Middle frontal gyrus (tissue), 1 donor: Measurements from ENCODE around the gene MN1.

ENCODE experiments used
- DNase-seq: peaks from one replicate; pipeline ENCODE4 v3.0.0-alpha.2; 2015; ENCODE audit warnings: low spot score; ENCODE audit errors: extremely low spot score

The MN1 gene

DNA sequence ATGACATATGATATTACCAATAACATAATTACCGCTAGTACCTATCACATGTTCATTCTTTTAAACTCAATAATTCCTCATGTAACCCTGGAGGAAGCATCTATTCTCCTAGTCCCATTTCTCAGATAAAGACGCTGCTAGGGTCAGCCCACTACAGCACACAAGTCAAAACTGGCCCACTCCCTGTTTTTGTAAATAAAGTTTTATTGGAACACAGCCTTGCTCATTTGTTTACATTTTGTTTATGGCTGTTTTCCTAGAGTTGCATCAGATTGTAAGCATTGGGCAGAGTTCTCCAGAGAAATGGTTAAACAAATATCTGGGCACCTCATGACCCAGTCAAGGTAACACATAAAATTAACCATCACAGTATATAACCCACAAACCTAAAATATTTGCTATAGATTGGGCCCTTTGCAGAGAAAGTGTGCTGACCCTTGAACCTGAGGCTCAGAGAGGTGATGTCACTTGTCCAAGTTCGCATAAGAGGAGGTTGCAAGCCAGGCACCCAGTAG is 36.8 kb downstream of the MN1 start:
- DNase-seq = no peak

DNA sequence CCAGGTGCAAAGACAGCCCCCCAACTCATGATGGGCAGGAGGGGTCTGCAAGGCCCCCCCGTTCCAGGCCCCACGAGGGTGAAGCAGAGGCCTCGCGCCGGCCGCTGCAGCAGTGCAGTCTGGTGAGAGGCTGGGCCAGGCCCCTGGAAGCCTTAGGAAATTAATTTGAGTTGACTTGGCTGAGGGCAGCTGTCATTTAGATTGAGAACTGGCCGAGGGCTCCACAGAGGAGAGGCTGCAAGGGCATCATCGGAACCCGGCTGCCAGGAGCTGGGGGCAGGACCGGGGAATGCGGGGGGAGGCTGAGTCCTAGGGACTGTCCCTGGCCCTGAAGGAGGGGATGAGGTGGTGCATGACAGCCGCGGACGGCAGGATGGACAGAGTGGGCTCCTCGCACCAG is 39.9 kb downstream of the MN1 start:
- no peak for DNase-seq

DNA sequence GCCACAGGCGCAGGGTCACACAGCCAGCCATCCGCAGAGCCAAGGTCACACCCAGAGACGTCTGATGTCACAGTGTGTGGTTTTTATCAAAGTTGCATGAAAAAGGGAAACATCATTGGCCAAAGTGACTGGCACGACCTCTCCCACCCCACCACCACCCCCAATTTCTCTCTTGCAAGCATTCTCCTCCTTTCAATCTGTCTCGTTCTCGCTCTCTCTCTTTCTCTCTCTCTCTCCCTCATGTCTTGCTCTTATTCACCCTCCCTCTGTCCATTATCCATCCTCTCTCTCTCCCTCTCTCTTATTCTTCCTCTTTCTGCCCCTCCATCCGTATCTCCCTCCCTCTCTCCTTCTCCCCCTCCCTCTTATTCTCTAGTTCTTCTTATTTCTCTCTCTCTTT is 40.6 kb downstream of the MN1 start:
- DNase-seq = no peak

DNA sequence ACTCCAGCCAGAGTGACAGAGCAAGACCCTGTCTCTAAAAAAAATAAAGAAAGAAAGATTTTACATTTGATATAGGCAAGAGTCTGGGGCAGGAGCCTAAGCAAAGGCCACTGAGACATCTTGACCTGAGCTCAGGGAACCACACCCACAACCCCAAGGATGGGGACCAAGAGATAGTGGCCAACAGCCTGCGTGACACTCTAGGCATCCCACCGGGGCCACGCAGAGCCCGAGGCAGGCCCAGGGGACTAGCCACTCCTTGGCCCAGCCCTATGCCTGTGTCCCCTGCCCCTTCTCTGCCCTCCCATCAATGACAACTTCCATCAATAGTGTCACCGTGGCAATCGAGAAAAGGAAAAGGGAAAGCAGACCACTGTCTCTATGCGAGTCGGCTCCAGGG is 41.1 kb downstream of the MN1 start:
- DNase-seq = no peak

DNA sequence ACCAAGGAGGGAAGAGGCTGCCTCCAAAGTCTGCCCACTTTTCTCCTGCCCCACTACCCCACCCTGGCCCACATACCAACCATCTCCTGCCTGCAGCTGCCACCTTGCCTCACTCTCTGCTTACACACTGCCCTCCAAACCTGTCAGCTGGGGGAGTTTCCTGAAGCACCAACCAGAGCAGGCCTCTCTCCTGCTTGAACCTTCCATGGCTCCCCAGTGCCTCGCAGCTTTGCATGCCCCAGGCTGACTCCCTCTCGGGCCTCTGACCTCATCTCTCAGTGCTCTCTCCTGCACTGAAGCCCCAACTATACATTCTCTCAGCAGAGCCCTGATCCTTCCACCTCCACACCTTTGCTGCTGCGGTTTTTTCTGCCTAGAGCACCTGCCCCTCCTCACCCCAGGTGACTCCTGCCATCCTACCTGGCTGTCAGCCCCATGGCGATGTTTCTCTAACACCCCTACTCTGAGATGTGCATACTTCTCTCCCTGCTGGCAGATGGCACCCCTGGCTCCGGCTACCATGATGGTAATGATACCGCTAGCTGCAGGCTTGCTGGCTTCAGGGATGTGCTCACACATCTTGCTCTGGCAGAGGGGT is 43.5 kb downstream of the MN1 start:
- DNase-seq = no peak

DNA sequence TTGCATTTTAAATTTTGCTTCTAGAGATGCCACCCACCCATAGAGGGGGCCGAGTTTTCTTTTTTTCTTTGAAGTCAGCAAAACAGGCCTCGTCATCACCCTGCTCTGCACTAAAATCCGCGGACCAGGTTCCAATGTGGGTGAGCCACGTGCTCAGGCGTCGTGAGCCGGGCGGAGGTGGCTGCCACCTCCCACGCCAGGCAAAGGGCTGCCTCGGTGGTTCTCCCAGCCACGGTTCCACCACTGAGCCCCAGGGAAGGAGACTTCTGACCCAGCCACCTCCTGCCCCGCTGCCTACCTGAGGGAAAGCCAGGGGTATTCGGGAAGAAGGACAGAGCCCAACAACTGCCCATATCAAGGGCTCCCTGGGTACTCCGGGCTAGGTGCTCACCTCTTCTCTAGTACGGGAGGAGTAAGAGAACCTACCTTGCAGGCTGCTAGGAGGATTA is 45.3 kb downstream of the MN1 start:
- no peak for DNase-seq

DNA sequence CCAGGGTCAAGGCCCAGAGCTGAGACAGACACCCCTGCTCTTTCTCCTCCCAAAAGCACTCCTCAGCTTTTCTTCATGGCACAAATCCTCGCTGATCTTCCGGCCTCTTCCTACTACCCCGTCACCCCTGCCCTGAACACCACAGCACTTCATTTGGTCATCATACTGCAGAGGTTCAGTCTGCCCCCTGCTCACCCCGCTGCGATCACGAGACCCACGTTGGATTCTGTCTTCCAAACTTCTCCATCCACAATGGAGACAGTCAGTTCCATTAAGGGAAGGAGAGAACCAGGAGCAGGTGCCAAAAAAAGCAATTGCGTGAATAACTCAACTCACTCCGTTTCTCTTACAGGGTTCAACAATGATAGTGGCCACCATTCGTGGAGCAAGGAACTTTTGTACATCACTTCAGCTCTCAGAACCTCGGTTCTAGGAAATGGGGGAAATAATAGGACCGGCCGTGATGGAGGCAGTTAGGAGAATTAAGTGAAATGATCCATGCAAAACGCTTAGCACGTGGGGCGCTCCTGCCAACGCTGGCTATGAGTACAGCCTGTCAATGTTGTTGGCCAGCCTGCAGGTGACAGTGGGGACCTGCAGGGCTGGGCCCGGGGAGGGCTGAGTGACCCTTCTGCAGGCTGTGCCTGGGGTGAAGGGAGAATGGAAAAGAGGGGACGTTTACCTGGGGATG is 45.9 kb downstream of the MN1 start:
- DNase-seq = no peak

DNA sequence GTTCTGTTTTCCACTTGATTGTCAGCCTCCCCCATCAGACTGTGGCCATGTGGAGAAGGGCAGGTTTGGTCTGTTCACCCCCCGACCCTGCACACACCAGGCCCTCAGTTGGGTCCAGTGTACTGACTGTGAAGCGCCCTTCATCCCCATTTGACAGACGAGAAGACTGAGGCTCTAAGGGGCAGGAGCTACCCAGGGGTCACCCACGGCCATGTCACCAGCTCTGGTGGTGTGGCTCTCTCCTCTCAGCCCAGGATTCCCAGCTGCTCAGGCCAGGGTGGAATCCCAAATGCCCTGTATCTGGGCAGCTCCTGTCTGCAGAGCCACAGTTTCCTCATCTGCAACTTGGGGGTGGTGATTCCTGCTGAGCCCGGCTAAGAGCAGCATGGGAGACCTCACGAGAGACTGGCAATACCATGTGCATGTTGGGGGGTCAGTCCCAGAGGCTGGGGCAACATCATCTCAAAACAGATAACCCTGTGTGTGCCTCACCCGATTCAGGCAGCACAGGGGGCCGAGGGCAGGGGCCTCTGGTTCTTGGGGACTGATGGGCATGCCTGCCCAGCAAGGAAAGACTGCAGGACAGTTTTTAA is 46.6 kb downstream of the MN1 start:
- no peak for DNase-seq

DNA sequence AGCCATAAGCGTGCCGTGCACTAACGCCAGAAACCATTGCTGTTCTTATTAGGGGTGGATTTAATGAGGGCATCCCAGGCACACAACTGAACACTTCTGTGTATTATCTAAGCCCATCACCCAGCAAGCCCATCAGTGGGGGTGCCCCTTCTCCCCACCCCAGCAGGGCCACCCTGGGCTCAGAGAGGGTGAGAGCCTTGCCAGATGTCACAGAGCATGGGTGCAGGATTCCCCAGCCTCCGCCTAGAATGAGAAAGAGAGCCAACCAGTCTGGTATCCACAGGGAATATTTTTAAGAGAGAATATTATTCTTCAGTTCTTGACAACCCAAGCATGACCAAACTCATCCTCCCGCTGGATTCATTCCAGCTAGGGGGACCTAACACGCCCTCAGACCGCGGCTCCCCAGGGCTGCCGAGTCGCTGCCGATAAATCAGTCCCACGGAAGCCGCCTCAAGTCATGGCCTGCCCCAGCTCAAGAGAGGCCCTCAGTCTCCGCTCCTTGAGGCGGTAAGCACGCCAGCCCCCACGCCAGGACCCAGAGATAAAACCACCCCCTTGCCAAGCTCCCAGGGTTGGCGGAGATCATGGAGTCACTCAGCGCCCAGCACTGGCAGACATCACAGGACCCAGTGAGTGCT is 47.2 kb downstream of the MN1 start:
- no peak for DNase-seq

DNA sequence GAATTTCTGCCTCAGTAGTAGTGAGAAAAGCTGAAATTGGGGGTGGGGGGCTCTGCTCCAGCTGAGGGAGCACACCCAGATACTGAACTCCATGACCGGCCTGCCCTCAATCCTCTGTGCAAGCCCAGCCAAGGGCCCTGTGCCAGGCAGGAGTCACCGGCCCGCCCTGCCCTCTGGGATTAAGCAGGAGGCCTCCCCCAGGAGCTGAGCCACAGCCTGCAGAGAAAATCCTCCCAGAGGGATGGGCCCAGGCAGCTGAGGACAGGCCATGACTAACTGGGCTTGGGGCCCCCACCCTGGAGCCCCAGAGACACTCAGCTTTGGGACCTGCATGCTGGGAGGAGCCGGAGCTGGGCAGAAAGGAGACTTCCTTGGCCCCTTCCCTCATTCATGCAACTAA is 48.8 kb downstream of the MN1 start:
- no peak for DNase-seq

DNA sequence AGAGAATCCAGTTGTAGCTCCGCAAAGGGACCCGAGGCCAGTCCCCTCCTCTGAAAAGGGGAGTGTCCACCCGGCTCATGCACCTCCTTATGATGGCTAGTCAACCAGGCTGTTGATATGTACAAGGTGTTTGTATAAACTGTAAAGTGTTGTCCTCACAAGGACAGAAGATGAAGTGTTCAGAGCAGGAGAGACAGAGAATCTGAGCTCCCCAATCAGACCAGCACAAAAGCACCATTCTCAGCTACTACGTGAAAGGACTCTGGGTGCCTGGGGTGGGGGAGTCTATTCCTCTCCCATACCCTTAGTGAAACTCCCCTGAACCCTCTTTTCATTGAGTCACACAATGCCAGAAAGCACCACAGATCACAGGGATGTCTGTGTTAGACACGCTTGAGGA is 49.4 kb downstream of the MN1 start:
- DNase-seq = no peak

DNA sequence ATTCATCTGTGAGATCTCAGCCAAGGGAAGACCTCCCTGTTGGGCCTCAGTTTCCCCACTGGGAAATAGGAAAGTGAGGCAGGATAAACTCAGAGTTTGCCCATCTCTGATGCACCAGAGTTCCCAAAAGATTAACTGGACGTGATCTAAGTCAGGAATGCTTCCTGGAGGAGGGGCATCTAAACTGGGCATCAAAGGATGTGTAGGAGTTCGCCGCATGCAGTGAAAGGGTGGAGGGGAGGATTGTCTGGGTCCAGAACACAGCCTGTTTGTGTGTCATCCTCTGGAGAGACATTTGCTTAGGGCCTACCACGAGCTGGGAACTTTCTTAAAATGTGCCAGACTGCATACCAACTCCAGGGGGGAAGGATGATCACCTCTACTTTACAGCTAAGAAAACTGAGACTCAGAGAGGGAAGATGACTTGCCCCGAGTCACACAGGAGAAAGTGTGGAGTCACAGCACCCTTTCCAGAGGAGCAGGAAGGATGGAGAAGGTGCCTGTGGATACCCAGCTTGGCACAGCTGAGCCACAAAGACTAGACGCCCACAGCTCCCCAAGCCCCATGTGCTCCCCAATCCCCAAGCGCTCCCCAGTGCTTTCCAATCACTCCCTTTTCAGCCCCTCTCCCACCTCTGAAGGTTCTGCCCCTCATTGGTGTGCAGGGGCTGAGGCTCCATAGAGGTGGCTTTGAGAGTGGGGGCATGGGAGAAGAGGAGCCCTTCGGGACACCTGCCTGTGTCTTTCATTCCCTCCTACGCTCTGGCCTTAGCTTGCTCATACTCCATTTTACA is 50.1 kb downstream of the MN1 start:
- DNase-seq = no peak

DNA sequence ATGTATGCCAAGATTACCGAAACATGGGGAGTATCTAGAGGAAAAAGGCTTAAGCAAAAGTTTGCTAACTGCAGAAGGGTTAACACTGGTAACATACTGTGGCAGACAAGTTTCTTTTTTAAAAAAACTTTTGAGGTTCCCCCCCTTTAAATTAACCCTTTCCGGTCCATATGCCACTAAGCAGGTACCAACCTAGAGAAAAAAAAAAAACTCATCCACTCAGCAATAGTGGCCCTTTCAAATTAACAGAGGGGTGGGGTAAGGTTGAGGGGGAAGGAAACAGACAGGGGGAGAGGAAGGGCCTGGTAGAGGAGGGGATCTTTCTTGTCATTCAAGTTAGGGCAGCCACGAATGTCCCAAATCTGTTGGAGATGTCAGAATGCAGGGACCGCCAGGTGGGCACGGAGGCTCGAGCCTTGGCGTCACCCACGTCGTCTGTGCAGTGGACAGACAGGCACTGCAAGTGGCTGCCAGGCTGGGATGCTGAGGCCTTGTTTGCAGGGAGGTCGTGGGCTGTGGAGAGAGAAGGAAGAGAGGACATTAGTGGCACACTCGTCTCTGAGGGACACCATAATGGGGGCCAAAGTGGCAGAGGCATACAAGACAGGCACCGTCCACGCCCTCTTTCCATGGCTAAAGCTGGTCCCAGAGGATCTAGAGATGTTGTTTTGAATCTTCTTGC is 50.8 kb downstream of the MN1 start:
- DNase-seq = no peak

DNA sequence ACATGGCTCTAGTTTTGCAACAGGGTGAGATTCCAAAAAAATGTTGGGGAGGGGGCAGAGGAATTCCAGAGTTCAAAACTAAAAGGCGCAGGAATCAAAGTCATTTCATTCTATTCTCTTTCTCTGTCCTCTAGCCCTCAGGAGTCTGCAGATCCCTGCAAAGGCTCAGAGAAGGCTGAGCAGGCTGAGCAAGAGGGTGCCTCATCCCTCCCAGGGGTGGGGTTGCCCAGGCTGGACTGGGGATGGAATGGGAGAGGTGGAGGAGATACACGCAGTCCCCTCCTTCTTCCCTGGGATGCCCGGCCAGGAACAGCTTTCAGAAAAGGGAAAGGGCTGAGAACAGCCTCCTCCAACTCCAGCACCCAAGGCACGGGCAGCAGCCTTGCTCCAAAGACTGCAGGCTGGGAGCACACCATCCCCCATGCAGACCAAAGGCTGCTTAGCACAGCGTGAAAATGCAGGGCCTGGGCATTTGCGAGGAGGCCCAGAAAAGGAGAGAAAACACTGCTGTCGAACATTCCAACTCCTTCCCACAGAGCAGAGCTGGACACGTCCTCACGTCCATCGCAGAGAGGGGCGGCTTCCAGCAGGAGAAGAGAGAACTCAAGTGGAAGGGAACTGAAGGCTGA is 51.8 kb downstream of the MN1 start:
- no peak for DNase-seq

DNA sequence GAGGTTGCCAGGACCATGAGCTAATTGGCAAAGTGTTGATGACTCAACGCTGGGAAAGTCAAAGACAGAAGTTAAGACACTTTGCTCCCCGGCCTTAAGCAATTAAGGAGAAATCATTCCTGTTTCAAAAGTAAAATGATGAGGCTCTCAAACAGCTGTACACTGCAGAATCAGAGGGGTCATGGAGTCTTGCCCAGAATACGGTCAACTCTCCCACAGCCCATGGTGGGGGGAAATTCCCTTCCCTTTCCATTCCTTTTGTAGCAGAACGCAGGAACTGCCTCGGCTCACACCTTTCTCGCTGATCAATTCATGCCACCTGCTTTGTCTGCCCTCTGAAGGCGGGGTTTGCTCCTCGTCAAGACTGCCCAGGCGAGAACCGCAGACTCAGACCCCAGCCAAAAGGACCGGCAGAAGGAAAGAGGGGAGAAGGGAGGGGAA is 52.8 kb downstream of the MN1 start:
- no peak for DNase-seq

DNA sequence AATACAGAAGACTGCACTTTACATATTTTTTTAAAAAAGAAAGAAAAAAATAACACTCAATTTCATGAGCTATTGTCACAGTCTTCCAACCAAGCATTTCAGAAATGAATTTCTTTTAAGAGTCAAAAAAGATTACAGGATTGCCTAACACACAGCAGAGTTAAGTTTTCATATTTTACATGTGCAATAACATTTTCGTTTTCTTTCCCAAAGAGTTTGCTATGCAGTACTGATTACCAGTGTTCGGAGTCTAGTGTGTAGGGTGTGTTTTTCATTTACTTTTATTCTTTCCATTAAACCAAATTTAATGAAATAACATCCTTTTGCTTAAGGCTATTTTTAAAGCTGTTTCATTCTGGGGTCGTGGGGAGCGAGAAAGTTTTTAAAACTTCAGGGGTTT is 53.2 kb downstream of the MN1 start:
- no peak for DNase-seq

DNA sequence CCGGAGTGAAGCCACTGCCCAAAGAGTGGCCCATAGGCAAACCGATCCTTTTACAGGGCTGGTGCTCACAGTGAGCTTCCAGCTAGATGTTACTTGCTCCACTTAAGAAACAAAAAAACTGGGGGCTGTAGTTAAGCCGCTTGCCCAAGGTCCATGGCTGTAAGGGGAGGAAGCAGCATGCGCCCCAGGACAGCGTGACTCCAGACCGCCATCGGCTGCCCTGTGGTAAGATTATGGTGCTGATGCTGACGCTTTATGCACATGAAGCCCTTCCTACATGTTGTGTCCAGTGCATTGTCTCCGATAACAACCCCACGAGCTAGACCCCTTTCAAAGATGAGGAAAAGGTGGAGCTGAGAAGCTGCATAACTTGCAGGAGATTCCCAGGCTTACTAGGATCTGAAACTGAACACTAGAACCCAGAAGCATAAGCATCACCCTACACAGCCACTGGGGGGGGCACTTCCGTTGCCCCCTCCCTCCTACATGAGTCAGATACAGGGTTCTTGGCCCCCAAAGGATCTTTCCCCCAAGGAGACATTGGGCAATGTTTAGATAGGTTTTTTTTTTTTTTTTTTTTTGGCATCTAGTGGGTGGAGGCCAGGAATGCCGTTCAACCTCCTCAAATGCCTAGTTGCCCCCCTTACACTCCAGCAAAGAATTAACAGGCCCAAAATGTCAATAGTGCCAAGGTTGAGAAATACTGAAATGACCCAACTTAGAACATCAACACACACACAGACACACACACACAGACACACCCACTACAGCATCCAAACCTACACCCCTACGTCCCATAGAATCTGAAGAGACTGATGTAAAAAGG is 53.9 kb downstream of the MN1 start:
- DNase-seq = no peak

DNA sequence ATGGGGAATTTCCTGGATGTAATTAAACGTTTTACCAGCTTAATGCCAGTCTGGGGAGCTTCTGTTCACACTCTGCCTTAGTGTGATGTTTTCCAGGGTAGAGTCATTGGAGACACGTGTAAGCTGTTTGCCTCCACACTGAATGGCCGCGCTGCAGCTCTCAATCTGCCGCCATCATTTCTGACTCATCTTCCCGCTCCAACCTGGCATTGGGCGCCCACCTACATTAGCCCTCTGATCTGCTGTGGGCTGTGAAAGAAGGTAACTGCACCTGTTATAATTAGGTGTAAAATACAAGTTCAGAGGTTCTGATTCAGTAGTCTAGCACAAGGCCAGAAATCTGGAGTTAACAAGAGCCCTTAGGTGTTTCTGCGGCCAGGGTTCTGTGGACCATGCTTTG is 54.6 kb downstream of the MN1 start:
- DNase-seq = no peak

DNA sequence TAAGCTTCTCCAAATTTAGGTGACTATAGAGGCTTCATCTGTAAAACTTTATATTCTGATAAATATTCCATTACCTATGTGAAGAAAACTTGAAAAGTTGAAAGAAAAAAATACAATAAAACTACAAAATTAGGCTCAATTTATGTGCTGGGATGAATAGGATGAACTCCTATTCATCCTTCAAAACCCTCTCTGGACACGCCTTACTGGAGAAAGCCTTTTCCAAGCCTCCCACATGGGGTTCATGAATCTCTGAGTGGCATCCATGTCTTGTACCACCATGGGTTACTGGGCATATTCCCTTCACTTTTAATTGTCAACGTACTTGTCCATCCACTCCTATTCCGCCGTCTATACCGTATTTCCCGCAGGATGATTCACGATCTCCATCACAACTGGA is 55.7 kb downstream of the MN1 start:
- DNase-seq = no peak

DNA sequence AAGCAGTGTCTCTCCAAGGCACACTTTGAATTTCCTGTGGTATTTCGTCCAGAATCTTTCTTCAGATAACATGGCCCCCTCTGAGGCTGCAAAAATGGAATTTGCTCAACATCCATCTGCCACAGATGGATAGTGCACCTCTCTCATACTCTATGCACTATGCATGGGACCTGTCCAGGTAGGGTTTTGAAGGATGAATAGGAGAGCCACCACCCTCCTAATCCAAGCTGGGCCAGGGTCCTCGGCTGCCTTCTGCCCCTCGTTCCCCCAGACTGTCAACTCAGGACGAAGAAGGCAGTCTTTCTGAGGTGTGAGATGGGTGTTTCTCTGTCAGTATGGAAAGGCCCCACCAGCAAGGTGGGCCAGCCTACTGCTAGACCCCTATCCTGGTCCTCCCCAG is 56.4 kb downstream of the MN1 start:
- no peak for DNase-seq
